PC-3 (cell line): ENCODE data around the gene GNAZ. TPM values are rescaled to one million over a fixed set of nuclear protein-coding genes. Genes with fewer than 3 reads are reported as not detected.

Experiments
- ATAC-seq: fragments of 200-7000 bp; cut with Tn5 transposase; 2 replicates; pipeline ENCODE4 v1.9.1; 2020; ENCODE audit warnings: mild to moderate bottlenecking, moderate library complexity
- BruUV-seq: library from RNA; stranded (reverse); fragments of 400-500 nt; replicated peaks from 2 replicates; lab custom pipeline; 2021; lab: Mats Ljungman, UMichigan
- CTCF ChIA-PET: fragments of 300-600 bp; sonication (Branson Sonifier 250); formaldehyde crosslinking; loops from one replicate; lab custom pipeline; 2022; ENCODE audit warnings: antibody characterized with exemption; lab: Charles Lee
- POLR2A ChIA-PET: fragments of 300-600 bp; sonication (Branson Sonifier 250); formaldehyde crosslinking; loops from one replicate; lab custom pipeline; 2022; ENCODE audit warnings: antibody characterized with exemption; ENCODE audit not compliant: unreplicated experiment; lab: Charles Lee
- DNase-seq: peaks from one replicate; pipeline ENCODE4 v3.0.0-alpha.2; 2015
- H2AFZ ChIP-seq: fragments of 300-600 bp; sonication (generic); 2 replicates; pipeline ENCODE4 v1.6.0; 2016; ENCODE audit warnings: antibody characterized with exemption, low read length
- H3F3A ChIP-seq: fragments of 300-600 bp; sonication (generic); one replicate; pipeline ENCODE4 v1.6.0; 2017; ENCODE audit warnings: antibody characterized with exemption, low read length, control low read depth, mild to moderate bottlenecking; ENCODE audit not compliant: unreplicated experiment
- H3K27ac ChIP-seq: fragments of 300-600 bp; sonication (generic); 2 replicates; pipeline ENCODE4 v1.5.1; 2016; ENCODE audit warnings: mild to moderate bottlenecking, low read length
- H3K27me3 ChIP-seq: fragments of 300-600 bp; sonication (generic); 2 replicates; pipeline ENCODE4 v1.6.1; 2016; ENCODE audit warnings: low read length, mixed read lengths
- H3K36me3 ChIP-seq: fragments of 300-600 bp; sonication (generic); 2 replicates; pipeline ENCODE4 v1.6.1; 2016; ENCODE audit warnings: low read depth, mixed run types, low read length, mixed read lengths
- H3K4me1 ChIP-seq: fragments of 300-600 bp; sonication (generic); 2 replicates; pipeline ENCODE4 v1.5.1; 2016; ENCODE audit warnings: low read length; ENCODE audit not compliant: insufficient read depth
- H3K4me2 ChIP-seq: fragments of 300-600 bp; sonication (generic); 2 replicates; pipeline ENCODE4 v1.6.0; 2016; ENCODE audit warnings: low read length
- H3K4me3 ChIP-seq: fragments of 300-600 bp; sonication (generic); 2 replicates; pipeline ENCODE4 v1.5.1; 2016; ENCODE audit warnings: mild to moderate bottlenecking, low read length, mixed read lengths
- H3K79me2 ChIP-seq: fragments of 300-600 bp; sonication (generic); 2 replicates; pipeline ENCODE4 v1.6.1; 2017; ENCODE audit warnings: low read length, mixed read lengths
- H3K9ac ChIP-seq: fragments of 300-600 bp; sonication (generic); 2 replicates; pipeline ENCODE4 v1.6.0; 2016; ENCODE audit warnings: mild to moderate bottlenecking, low read length
- H3K9me2 ChIP-seq: fragments of 300-600 bp; sonication (generic); replicated peaks from 2 replicates; pipeline ENCODE4 v1.6.1; 2016; ENCODE audit warnings: mixed run types, low read length, mixed read lengths
- H3K9me3 ChIP-seq: fragments of 300-600 bp; sonication (generic); 2 replicates; pipeline ENCODE4 v1.6.1; 2016; ENCODE audit warnings: low read length, mixed read lengths
- H4K20me1 ChIP-seq: fragments of 300-600 bp; sonication (generic); 2 replicates; pipeline ENCODE4 v1.6.1; 2016; ENCODE audit warnings: low read length, mixed read lengths
- CTCF ChIP-seq: fragments of 300-600 bp; sonication (generic); conservative IDR thresholded peaks from 2 replicates; pipeline ENCODE4 v1.5.1; 2017; ENCODE audit warnings: antibody characterized with exemption, low read depth, mild to moderate bottlenecking, low read length
- EZH2 ChIP-seq: fragments of 300-600 bp; sonication (generic); IDR thresholded peaks from one replicate; pipeline ENCODE4 v1.6.1; 2017; ENCODE audit warnings: antibody characterized with exemption, mild to moderate bottlenecking, low read length; ENCODE audit not compliant: unreplicated experiment
- EZH2phosphoT487 ChIP-seq: fragments of 300-600 bp; sonication (generic); IDR thresholded peaks from 2 replicates; pipeline ENCODE4 v1.6.1; 2018; ENCODE audit warnings: mild to moderate bottlenecking, antibody characterized with exemption, low read length, borderline replicate concordance
- intact Hi-C: fragments of 100-400 bp; cut with micrococcal nuclease; formaldehyde crosslinking; loops from 2 replicates; pipeline ENCODE4 v1.9.0; 2023
- total RNA-seq: library from RNA; depleted of rRNA; stranded (reverse); fragments of >200 nt; gene quantifications from 2 replicates; pipeline ENCODE4 v1.2.3, GENCODE V29; 2014

GNAZ gene
- total RNA-seq, 1 experiment from 2014 or later, result 14.4 TPM

DNA sequence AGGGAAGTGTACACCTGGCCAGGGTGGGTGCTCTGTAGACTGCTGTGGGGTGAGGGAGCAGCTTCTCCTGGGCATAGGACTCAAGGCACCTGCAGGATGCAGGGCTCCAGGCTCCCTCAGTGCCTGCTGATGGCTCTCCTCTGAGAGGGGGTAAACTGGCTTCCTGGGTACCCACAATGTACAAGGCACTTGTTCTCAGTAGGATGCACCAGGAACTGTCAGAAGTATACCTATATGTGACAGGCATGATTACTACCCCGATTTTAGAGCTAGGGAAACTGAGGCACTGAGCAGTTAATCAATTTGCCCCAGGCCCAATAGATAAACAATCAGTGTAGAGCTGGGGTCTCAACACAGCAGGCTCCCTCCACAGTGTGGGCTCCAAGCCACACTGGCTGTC is 31.4 kb upstream of the GNAZ start:
- BruUV-seq, result no TSS peak
- H3K36me3 ChIP-seq, result no peaks in the 10 kb centered on the region
- no peaks in the 10 kb centered on the region for H3K27me3 ChIP-seq
- H2AFZ ChIP-seq, result no peak overlapping the region
- H3K4me2 ChIP-seq, result no peak overlapping the region
- no peaks in the 10 kb centered on the region for H3K9me2 ChIP-seq
- ChIA-PET CTCF (no interaction called here), POLR2A (no interaction called here)
- peaks cover 31% of the 10 kb centered on the region for H3K4me1 ChIP-seq
- no peak for ATAC-seq
- intact Hi-C loops, result no loop called here
- no peaks in the 10 kb centered on the region for H4K20me1 ChIP-seq
- H3K9me3 ChIP-seq, result no peaks in the 10 kb centered on the region
- no peak overlapping the region for H3K9ac ChIP-seq
- no peaks in the 10 kb centered on the region for H3K79me2 ChIP-seq
- H3F3A ChIP-seq, result no peaks in the 10 kb centered on the region
- H3K27ac ChIP-seq, result no peak overlapping the region
- DNase-seq, result no peak
- TF ChIP-seq EZH2phosphoT487 (no peak), CTCF (no peak), EZH2 (no peak)
- H3K4me3 ChIP-seq, result no peak overlapping the region

DNA sequence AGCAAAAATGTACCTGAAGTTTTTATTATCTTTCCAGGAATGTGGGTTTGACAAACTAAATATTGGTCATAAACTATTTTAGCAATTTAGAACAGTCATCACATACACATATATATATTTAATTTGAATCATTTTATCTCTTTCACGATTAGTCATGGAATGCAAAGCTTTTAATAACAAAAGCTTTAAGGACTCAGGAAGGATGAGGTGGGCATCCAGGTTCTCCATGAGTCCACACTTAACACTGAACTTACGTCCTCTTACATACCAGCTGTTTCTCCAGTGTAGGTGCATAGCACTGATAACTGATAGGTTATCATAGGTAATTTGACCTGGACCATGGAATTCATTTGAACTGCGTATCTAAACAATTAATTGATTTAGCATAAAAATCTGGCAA is 28.1 kb upstream of the GNAZ start:
- no peak for TF ChIP-seq EZH2
- no peak for TF ChIP-seq CTCF
- no peak for TF ChIP-seq EZH2phosphoT487
- H3K79me2 ChIP-seq, result no peaks in the 10 kb centered on the region
- ChIA-PET POLR2A (interaction anchor here (0.6 kb wide), 1 partner anchor 10 kb away, joined by 3 read pairs; no protein-coding TSS in a partner anchor), CTCF (interaction anchor here (1.4 kb wide), 1 partner anchor 83 kb away, joined by 8 read pairs; no protein-coding TSS in a partner anchor)
- H3K36me3 ChIP-seq, result no peaks in the 10 kb centered on the region
- H3F3A ChIP-seq, result no peaks in the 10 kb centered on the region
- no peaks in the 10 kb centered on the region for H4K20me1 ChIP-seq
- H3K27ac ChIP-seq, result peak overlapping the region; percentile 40
- H3K9me2 ChIP-seq, result no peaks in the 10 kb centered on the region
- no peaks in the 10 kb centered on the region for H3K27me3 ChIP-seq
- peak overlapping the region; percentile 62 for H3K4me2 ChIP-seq
- no peak overlapping the region for H2AFZ ChIP-seq
- DNase-seq (peak; percentile 84), ATAC-seq (peak; percentile 86)
- peaks cover 21% of the 10 kb centered on the region for H3K4me1 ChIP-seq
- H3K4me3 ChIP-seq, result no peak overlapping the region
- intact Hi-C loops, result loop anchor here (1.0 kb wide), 1 partner anchor 27 kb away; no protein-coding TSS in a partner anchor
- no TSS peak for BruUV-seq
- H3K9me3 ChIP-seq, result 0 out of 2 replicates have a peak, but pooled peaks cover 5% of the 10 kb centered on the region
- H3K9ac ChIP-seq, result no peak overlapping the region

DNA sequence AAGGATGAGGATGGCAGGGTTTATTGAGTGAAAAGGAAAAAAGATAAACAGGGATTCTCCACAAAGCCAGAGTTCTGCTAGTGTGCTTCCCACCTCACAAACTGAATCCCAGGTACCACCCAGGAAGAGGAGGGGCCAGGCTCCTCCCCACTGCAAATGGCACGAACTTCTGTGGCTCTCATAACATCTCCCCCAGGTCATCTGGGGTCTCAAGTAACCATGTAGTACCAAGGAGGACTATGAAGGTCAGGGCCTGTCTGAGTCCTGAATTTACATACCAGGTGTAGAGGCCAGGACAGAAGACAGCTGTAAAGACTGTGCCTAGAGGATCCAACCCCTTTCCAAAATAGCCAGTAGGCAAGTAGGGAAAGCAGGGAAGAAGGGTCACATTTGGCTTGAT is 25.7 kb upstream of the GNAZ start:
- Histone ChIP-seq H3K9me2 (no peaks in the 10 kb centered on the region), H4K20me1 (no peaks in the 10 kb centered on the region), H2AFZ (no peak overlapping the region), H3K4me2 (no peak overlapping the region), H3K9ac (no peak overlapping the region), H3K4me1 (peaks cover 20% of the 10 kb centered on the region), H3F3A (no peaks in the 10 kb centered on the region), H3K27ac (no peak overlapping the region), H3K27me3 (no peaks in the 10 kb centered on the region), H3K79me2 (no peaks in the 10 kb centered on the region), H3K36me3 (no peaks in the 10 kb centered on the region), H3K9me3 (0 out of 2 replicates have a peak, but pooled peaks cover 5% of the 10 kb centered on the region), H3K4me3 (no peak overlapping the region)
- ChIA-PET POLR2A (no interaction called here), CTCF (no interaction called here)
- ATAC-seq (no peak), DNase-seq (no peak)
- no TSS peak for BruUV-seq
- no peak for TF ChIP-seq EZH2phosphoT487
- TF ChIP-seq EZH2, result no peak
- no peak for TF ChIP-seq CTCF
- intact Hi-C loops, result no loop called here
